ENCODE data around the gene IMPACT.

The IMPACT gene

GRCh38 chr18:24499814-24500213, 73.3 kb downstream of the IMPACT start:
- no peak for ATAC-seq (ENCODE audit: low read depth)
- Histone ChIP-seq H3K27me3 (ENCODE audit: insufficient read depth, poor library complexity, severe bottlenecking) (peaks cover 3% of the 10 kb centered on the region), H3K4me3 (ENCODE audit: severe bottlenecking) (no peak overlapping the region), H3K36me3 (ENCODE audit: low read depth) (no peaks in the 10 kb centered on the region), H3K27ac (ENCODE audit: poor library complexity, severe bottlenecking) (no peak overlapping the region), H3K4me1 (ENCODE audit: insufficient read depth, poor library complexity, severe bottlenecking) (no peaks in the 10 kb centered on the region), H3K9me3 (ENCODE audit: severe bottlenecking) (no peaks in the 10 kb centered on the region)
- TF ChIP-seq CTCF (IDR thresholded peaks at IDR 0.05; ENCODE audit: poor library complexity, severe bottlenecking) = no peak
- no peak for DNase-seq (ENCODE audit: low spot score)

GRCh38 chr18:24500217-24500616, 73.7 kb downstream of the IMPACT start:
- Histone ChIP-seq H3K27me3 (ENCODE audit: insufficient read depth, poor library complexity, severe bottlenecking) (no peaks in the 10 kb centered on the region), H3K36me3 (ENCODE audit: low read depth) (no peaks in the 10 kb centered on the region), H3K9me3 (ENCODE audit: severe bottlenecking) (no peaks in the 10 kb centered on the region), H3K27ac (ENCODE audit: poor library complexity, severe bottlenecking) (no peak overlapping the region), H3K4me3 (ENCODE audit: severe bottlenecking) (no peak overlapping the region), H3K4me1 (ENCODE audit: insufficient read depth, poor library complexity, severe bottlenecking) (no peaks in the 10 kb centered on the region)
- no peak for TF ChIP-seq CTCF (IDR thresholded peaks at IDR 0.05; ENCODE audit: poor library complexity, severe bottlenecking)
- no peak for DNase-seq (ENCODE audit: low spot score)
- ATAC-seq (ENCODE audit: low read depth) = no peak

- H3K4me1 ChIP-seq (ENCODE audit: insufficient read depth, poor library complexity, severe bottlenecking) = no peaks in the 10 kb centered on the region
- no peak for DNase-seq (ENCODE audit: low spot score)
- no peak overlapping the region for H3K4me3 ChIP-seq (ENCODE audit: severe bottlenecking)
- TF ChIP-seq CTCF (IDR thresholded peaks at IDR 0.05; ENCODE audit: poor library complexity, severe bottlenecking) = no peak
- ATAC-seq (ENCODE audit: low read depth) = no peak
- H3K27ac ChIP-seq (ENCODE audit: poor library complexity, severe bottlenecking) = no peak overlapping the region
- no peaks in the 10 kb centered on the region for H3K36me3 ChIP-seq (ENCODE audit: low read depth)
- no peaks in the 10 kb centered on the region for H3K9me3 ChIP-seq (ENCODE audit: severe bottlenecking)
- H3K27me3 ChIP-seq (ENCODE audit: insufficient read depth, poor library complexity, severe bottlenecking) = no peaks in the 10 kb centered on the region
Measured at GRCh38 chr18:24500766-24501165, 74.3 kb downstream of the IMPACT start.

- no peaks in the 10 kb centered on the region for H3K36me3 ChIP-seq (ENCODE audit: low read depth)
- no peak overlapping the region for H3K4me3 ChIP-seq (ENCODE audit: severe bottlenecking)
- ATAC-seq (ENCODE audit: low read depth) (no peak), DNase-seq (ENCODE audit: low spot score) (no peak)
- H3K27ac ChIP-seq (ENCODE audit: poor library complexity, severe bottlenecking) = no peak overlapping the region
- no peaks in the 10 kb centered on the region for H3K9me3 ChIP-seq (ENCODE audit: severe bottlenecking)
- H3K4me1 ChIP-seq (ENCODE audit: insufficient read depth, poor library complexity, severe bottlenecking) = no peaks in the 10 kb centered on the region
- H3K27me3 ChIP-seq (ENCODE audit: insufficient read depth, poor library complexity, severe bottlenecking) = no peaks in the 10 kb centered on the region
- no peak for TF ChIP-seq CTCF (IDR thresholded peaks at IDR 0.05; ENCODE audit: poor library complexity, severe bottlenecking)
Measured at GRCh38 chr18:24502667-24503523, 76.4 kb downstream of the IMPACT start.

Data from RWPE2 (cell line).